Measurements from ENCODE around the gene PRKD2.
"Not testable (repeated sequence)": the region's sequence is repeated elsewhere in the genome, so short reads cannot be mapped to it uniquely, and the experiment has no call there.

Gene PRKD2

DNA sequence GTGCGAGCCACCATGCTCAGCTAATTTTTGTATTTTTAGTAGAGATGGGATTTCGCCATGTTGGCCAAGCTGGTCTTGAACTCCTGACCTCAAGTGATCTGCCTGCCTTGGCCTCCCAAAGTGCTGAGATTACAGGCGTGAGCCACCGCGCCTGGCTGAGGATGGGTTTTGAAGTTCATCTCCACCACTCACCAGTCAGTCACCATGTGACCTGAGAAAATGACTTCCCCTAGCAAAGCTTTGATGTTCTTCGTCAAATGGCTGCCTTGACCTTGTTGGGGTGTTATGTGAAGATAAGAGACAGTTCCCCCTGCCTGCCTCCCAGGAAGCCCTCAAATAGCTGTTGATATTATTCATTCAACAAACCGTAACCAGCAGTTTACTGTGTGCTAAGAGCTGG lies 87.9 kb downstream of the PRKD2 start:
- not testable (repeated sequence) for DNase-seq

DNA sequence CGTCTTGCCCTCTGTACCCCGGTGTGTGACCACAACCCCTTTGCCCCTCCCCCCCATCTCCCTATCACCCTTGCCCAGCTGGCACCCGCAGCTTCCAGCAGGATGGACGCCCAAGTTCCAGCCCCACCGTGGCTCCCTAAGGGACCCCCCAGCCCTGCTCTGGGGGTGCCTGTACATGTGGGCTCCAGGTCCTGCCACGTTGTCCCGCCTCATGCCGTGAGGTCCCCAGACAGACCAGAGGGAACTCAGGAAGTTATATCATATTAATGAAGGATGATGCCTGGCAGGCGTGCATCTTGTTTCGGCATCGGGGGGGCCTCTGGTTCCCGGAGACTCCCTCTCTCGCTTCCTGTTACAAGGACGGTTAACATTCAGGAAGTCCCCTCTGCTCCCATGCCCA lies 90.5 kb downstream of the PRKD2 start:
- DNase-seq: no peak

DNA sequence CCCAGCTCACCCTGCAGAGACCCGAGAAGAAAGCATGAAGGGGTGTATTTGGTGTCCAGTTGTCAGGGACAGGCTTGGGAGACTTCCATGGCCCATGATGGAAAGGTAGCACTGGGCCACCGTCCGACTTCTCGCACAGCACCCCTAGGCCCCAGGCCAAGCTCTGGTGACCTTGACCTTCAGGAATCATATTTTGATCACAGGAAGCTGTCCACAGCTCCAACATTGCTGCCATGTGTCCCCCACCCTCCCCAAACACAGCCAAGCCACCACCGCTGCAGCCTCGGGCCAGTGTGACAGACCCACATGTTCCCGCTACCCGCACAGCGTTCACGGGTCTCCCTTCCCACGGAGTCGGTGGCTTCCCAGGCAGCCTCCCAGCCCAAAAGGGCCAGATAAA lies 91.2 kb downstream of the PRKD2 start:
- DNase-seq: no peak

- DNase-seq: no peak
Measured at GRCh38 chr19:46624958-46625661, 91.8 kb downstream of the PRKD2 start, which contains the start of gene PTGIR. Gene PTGIR (minus strand): TSS chr19:46625089. CDS start chr19:46624225, 864 bp downstream.

Measured in activated gamma-delta T cell treated with Interleukin-2 at 50 U/mL for 16 hours (primary cell).